Astrocyte (in vitro differentiated cells and primary cell): Measurements from ENCODE around the gene RELN.

ENCODE experiments used
- CTCF ChIP-seq: IDR thresholded peaks from 2 replicates; pipeline ENCODE4 v1.5.1; 2011; ENCODE audit warnings: low read depth, mild to moderate bottlenecking, inconsistent platforms, low read length, moderate library complexity; ENCODE audit not compliant: insufficient read depth
- EZH2 ChIP-seq: IDR thresholded peaks from 2 replicates; pipeline ENCODE4 v1.6.1; 2012; ENCODE audit warnings: mild to moderate bottlenecking, low read length, inconsistent platforms; ENCODE audit not compliant: insufficient read depth

- TF ChIP-seq CTCF = no peak
- TF ChIP-seq EZH2 = no peak
Measured at GRCh38 chr7:103533761-103534160, 455.7 kb downstream of the RELN start.
